GM10248 (cell line): Measurements from ENCODE around the gene VEPH1.

Experiments
- CTCF ChIA-PET: fragments of 300-600 bp; sonication (Branson Sonifier 250); formaldehyde crosslinking; extraction: SDS; loops from one replicate; lab custom pipeline; 2021; ENCODE audit warnings: antibody characterized with exemption; lab: Yijun Ruan, JAX
- POLR2A ChIA-PET: fragments of 350-650 bp; sonication (Branson Sonifier 250); formaldehyde crosslinking; extraction: SDS; loops from one replicate; lab custom pipeline; 2020; ENCODE audit warnings: antibody characterized with exemption; lab: Yijun Ruan, JAX
- DNase-seq: peaks from one replicate; pipeline ENCODE4 v3.0.0; 2012; ENCODE audit errors: extremely low spot score
- TF ChIP-seq, protein P1 (sequence below): IDR thresholded peaks from 2 replicates; pipeline ENCODE4 v1.5.1; 2012; ENCODE audit warnings: mild to moderate bottlenecking, low read depth; ENCODE audit errors: extremely low read depth, missing control alignments, control extremely low read depth

VEPH1 gene

DNA sequence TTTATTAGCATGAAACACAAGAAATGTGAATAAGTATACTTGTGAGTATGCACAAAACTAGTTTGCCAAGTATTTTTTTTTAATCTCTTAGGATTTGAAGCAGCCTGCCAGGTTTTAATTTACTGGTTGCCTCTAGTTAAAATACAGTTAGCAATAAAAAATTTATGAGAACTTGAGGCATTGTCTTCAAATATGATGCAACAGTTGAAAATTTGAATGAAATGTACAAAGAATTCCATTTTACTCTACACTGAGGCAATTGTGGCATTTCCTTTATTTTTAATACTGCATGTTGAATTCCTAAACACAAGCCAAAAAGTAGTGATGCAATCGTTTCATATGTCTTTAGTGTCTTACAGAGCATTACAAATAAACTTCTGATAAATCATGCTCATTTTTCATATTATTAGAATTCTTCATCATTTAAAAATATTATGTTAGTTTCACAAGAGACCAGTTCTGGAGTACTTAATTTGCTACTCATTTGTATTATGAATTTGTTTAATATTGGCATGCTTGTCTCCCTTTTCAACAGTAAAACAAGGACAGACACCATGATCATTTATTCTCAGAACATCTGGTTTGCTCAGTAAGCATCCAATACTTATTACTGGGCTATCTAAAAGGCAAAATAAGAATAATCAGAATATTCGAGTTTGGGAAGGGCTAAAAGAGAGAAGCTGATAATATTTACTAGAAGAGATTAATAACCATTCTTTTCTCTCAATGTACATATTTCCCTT, 191.4 kb downstream of the VEPH1 start:
- no peak for DNase-seq
- ChIA-PET CTCF (no interaction called here), POLR2A (no interaction called here)
- TF ChIP-seq, protein P1, sequence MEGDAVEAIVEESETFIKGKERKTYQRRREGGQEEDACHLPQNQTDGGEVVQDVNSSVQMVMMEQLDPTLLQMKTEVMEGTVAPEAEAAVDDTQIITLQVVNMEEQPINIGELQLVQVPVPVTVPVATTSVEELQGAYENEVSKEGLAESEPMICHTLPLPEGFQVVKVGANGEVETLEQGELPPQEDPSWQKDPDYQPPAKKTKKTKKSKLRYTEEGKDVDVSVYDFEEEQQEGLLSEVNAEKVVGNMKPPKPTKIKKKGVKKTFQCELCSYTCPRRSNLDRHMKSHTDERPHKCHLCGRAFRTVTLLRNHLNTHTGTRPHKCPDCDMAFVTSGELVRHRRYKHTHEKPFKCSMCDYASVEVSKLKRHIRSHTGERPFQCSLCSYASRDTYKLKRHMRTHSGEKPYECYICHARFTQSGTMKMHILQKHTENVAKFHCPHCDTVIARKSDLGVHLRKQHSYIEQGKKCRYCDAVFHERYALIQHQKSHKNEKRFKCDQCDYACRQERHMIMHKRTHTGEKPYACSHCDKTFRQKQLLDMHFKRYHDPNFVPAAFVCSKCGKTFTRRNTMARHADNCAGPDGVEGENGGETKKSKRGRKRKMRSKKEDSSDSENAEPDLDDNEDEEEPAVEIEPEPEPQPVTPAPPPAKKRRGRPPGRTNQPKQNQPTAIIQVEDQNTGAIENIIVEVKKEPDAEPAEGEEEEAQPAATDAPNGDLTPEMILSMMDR = no peak

DNA sequence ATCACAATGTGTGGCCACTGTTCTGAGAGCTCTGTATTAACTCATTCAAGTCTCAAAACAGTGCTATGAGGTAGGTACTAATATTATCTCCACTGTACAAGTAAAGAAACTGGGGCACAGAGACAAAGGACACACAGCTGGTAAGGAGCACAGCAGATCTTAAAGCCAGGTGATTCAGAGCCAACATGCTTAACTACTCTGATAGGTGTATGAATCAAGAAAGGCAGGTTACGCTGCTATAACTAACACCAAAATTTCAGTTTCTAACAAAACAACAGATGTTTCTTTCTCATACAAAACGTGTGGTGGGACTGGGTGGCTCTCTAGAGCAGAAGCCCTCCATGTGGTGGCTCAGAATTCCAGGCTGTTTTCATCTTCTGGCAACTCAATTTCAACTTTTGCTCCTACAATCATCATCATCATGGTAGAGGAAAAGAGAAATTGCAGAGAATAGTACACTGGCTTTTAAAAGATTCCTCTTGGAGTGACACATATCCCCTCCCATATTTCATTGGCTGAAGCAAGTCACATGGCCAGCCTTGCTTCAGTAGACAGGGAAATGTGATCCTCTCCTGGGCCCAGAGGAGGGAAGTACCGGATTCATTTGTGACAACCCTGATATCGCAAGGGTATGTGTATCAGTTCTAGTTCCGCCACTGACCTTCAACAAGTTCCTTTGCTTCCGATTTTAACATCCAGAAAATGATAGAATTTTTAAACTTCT, 192.7 kb downstream of the VEPH1 start:
- CTCF ChIA-PET = no interaction called here

DNA sequence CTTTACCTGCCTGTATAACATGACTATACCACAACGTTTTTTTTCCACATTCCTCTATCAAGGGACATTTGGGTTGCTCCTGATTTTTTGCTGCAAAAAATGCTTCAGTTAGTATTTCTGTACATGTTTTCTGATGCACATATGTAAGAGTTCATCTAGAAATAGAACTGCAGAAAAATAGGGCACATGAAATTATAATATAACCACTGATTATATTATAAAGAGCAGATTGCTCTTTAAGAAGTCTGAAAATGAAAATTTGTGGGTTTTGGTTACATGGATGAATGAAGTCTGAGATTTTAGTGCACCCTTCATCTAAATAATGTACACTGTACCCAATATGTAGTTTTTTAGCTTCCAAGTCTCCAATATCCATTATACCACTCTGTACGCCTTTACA, 196.7 kb downstream of the VEPH1 start:
- CTCF ChIA-PET = interaction anchor here (2.1 kb wide), 1 partner anchor 11 kb away, joined by 7 read pairs; no protein-coding TSS in a partner anchor
- POLR2A ChIA-PET = no interaction called here
- TF ChIP-seq, protein P1 = no peak
- DNase-seq = no peak

More for the DNA sequence above, 192.7 kb downstream of the VEPH1 start:
- TF ChIP-seq, protein P1 = no peak
- no peak for DNase-seq
- POLR2A ChIA-PET = no interaction called here

DNA sequence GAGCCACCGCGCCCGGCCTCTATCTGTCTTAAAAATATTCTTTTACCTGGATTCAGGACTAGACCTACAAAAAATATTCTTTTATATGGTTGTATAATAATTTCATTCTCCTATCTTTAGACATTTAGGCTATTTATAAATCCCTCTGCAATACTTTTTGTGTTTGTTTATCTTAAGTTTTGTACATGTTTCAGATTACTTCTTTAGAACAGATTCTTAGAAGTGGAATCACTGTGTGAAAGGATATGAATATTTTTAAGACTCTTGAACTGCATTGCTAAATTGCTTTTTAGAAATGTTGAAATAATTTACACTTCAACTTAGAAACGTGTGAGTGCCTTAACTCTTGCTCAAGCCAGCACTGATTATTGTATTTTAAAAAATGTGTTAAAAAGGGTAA, 197.8 kb downstream of the VEPH1 start:
- TF ChIP-seq, protein P1 = no peak
- CTCF ChIA-PET = no interaction called here
- POLR2A ChIA-PET = interaction anchor here (0.6 kb wide), 1 partner anchor 863 kb away, joined by 7 read pairs; no protein-coding TSS in a partner anchor
- DNase-seq = no peak

DNA sequence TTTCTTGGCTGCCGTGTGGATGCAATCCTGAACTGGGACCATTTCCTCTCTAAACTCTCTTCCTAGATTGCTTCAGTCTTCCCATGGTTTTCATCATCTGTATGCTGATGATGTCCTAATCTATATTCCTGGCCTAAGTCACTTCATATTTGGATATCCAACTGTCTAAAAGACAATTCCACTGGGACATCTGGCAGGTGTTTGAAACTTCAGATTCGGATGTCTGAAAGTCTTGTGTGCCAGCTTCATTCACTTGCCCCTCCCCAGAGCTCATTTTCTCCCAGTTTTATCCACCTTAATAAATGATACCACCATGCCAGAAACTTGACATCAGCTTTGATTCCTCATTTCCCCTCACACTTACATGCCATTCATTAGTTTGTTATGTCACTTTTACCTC, 201.5 kb downstream of the VEPH1 start:
- CTCF ChIA-PET = no interaction called here
- no peak for DNase-seq
- POLR2A ChIA-PET = no interaction called here
- TF ChIP-seq, protein P1 = no peak

DNA sequence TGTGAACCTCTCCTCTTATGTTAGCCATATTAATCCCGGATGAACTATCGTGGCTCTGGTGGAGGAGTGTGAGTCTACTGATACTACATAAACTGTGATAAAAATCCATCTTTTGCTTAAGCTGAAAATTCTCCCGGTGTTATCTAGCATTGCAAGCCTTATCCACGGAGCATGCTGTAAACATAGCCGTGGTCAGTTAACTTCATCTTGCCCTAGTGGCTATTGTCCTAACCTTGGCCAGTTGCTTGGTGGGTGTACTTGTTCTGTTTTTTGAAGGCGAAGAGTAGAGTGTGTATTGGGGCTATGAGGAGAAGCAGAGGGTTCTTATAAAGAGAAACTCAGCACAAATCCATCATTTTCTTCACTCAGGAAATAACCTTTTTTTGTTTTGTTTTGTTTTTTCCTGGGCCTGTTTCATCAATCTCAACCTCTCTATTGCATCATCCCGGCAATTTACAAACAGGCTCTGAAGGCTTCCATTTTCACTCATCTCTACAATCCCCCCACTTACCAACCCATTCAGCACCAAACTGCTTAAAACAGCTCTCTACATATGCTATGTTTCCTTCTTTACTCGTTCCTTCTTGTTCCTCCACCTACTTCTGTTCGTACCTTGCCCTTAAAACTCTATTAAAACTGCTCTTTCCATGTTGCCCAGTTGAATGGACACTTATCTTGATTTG, 202.1 kb downstream of the VEPH1 start:
- ChIA-PET POLR2A (no interaction called here), CTCF (no interaction called here)
- TF ChIP-seq, protein P1 = no peak
- no peak for DNase-seq
